Endothelial cell (in vitro differentiated cells): ENCODE measurements around the gene VCL. TPM values are rescaled to one million over a fixed set of nuclear protein-coding genes. Genes with fewer than 3 reads are reported as not detected.
"Not testable (repeated sequence)": the region's sequence is repeated elsewhere in the genome, so short reads cannot be mapped to it uniquely, and the experiment has no call there.

Source experiments
- DNase-seq: peaks from one replicate; pipeline ENCODE4 v3.0.0; 2021; ENCODE audit warnings: low spot score
- H3K27ac Mint-ChIP-seq: one replicate; pipeline ENCODE4 v1.8.0; 2021; ENCODE audit warnings: mixed read lengths, inconsistent platforms; ENCODE audit not compliant: unreplicated experiment
- H3K27me3 Mint-ChIP-seq: one replicate; pipeline ENCODE4 v1.8.0; 2021; ENCODE audit warnings: mild to moderate bottlenecking, moderate library complexity, mixed read lengths, inconsistent platforms; ENCODE audit not compliant: unreplicated experiment
- H3K36me3 Mint-ChIP-seq: one replicate; pipeline ENCODE4 v1.8.0; 2021; ENCODE audit warnings: mild to moderate bottlenecking, low read depth, mixed read lengths, inconsistent platforms; ENCODE audit not compliant: unreplicated experiment
- H3K4me1 Mint-ChIP-seq: one replicate; pipeline ENCODE4 v1.8.0; 2021; ENCODE audit warnings: mild to moderate bottlenecking, mixed read lengths, inconsistent platforms; ENCODE audit not compliant: unreplicated experiment
- H3K4me3 Mint-ChIP-seq: one replicate; pipeline ENCODE4 v1.8.0; 2021; ENCODE audit warnings: mild to moderate bottlenecking, mixed read lengths, inconsistent platforms; ENCODE audit not compliant: unreplicated experiment
- H3K9me3 Mint-ChIP-seq: one replicate; pipeline ENCODE4 v1.8.0; 2021; ENCODE audit warnings: mixed read lengths, inconsistent platforms; ENCODE audit not compliant: unreplicated experiment
- total RNA-seq: library from RNA; stranded (reverse); fragmentation: NEBNext Ultra II Directional; extraction: Animal tissue kit (Norgen Biotek cat#: 25700); gene quantifications from one replicate; pipeline ENCODE4 v1.2.1, GENCODE V29; 2021; ENCODE audit not compliant: unreplicated experiment
- TF ChIP-seq, protein P1 (sequence below): fragments of 200-600 bp; sonication (generic); IDR thresholded peaks from one replicate; pipeline ENCODE4 v1.5.0; 2021; ENCODE audit warnings: antibody characterized with exemption; ENCODE audit not compliant: unreplicated experiment

Gene VCL
- total RNA-seq, 1 donor from 2014 or later: 200 TPM

- TF ChIP-seq, protein P1, sequence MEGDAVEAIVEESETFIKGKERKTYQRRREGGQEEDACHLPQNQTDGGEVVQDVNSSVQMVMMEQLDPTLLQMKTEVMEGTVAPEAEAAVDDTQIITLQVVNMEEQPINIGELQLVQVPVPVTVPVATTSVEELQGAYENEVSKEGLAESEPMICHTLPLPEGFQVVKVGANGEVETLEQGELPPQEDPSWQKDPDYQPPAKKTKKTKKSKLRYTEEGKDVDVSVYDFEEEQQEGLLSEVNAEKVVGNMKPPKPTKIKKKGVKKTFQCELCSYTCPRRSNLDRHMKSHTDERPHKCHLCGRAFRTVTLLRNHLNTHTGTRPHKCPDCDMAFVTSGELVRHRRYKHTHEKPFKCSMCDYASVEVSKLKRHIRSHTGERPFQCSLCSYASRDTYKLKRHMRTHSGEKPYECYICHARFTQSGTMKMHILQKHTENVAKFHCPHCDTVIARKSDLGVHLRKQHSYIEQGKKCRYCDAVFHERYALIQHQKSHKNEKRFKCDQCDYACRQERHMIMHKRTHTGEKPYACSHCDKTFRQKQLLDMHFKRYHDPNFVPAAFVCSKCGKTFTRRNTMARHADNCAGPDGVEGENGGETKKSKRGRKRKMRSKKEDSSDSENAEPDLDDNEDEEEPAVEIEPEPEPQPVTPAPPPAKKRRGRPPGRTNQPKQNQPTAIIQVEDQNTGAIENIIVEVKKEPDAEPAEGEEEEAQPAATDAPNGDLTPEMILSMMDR: no peak
- Mint-ChIP-seq H3K4me3 (no peak overlapping the region), H3K27ac (no peak overlapping the region), H3K27me3 (peaks cover 2% of the 10 kb centered on the region), H3K4me1 (peaks cover 7% of the 10 kb centered on the region), H3K36me3 (no peaks in the 10 kb centered on the region), H3K9me3 (no peaks in the 10 kb centered on the region)
- no peak for DNase-seq
These were observed 43.2 kb upstream of the VCL start for GRCh38 chr10:73954737-73955136.

DNA sequence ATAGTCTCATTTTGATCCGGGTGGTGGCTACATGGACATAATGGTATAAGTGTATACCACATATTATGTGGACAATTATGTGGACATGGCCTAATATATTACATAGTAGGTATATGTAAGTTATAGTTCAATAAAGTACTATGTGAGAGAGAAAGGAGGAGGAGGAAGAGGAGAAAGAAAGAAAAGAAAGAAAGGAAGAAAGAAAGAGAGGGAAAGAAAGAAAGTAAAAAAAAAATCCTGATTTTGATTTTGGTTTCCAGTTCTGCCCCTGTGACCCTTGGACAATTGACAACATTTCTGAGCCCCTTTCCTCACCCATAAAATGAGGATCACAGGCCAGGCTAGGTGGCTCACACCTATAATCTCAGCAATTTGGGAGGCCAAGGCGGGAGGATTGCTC is 42.2 kb upstream of the VCL start:
- Mint-ChIP-seq H3K4me3 (no peak overlapping the region), H3K4me1 (peaks cover 7% of the 10 kb centered on the region), H3K27me3 (no peaks in the 10 kb centered on the region), H3K27ac (no peak overlapping the region), H3K36me3 (no peaks in the 10 kb centered on the region), H3K9me3 (no peaks in the 10 kb centered on the region)
- TF ChIP-seq, protein P1: no peak
- no peak for DNase-seq

- TF ChIP-seq, protein P1: no peak
- Mint-ChIP-seq H3K27me3 (no peaks in the 10 kb centered on the region), H3K9me3 (no peaks in the 10 kb centered on the region), H3K27ac (no peak overlapping the region), H3K4me1 (peaks cover 7% of the 10 kb centered on the region), H3K36me3 (no peaks in the 10 kb centered on the region), H3K4me3 (no peak overlapping the region)
- no peak for DNase-seq
These were observed 41.2 kb upstream of the VCL start for GRCh38 chr10:73956476-73957359.

- H3K9me3 Mint-ChIP-seq: no peaks in the 10 kb centered on the region
- no peak overlapping the region for H3K4me3 Mint-ChIP-seq
- TF ChIP-seq, protein P1: no peak
- no peaks in the 10 kb centered on the region for H3K27me3 Mint-ChIP-seq
- H3K4me1 Mint-ChIP-seq: peaks cover 7% of the 10 kb centered on the region
- no peak overlapping the region for H3K27ac Mint-ChIP-seq
- DNase-seq: no peak
- no peaks in the 10 kb centered on the region for H3K36me3 Mint-ChIP-seq
These were observed 38.3 kb upstream of the VCL start for GRCh38 chr10:73959484-73960243.

- no peaks in the 10 kb centered on the region for H3K9me3 Mint-ChIP-seq
- no peak overlapping the region for H3K27ac Mint-ChIP-seq
- no peaks in the 10 kb centered on the region for H3K36me3 Mint-ChIP-seq
- TF ChIP-seq, protein P1: no peak
- peaks cover 19% of the 10 kb centered on the region for H3K4me1 Mint-ChIP-seq
- peaks cover 7% of the 10 kb centered on the region for H3K27me3 Mint-ChIP-seq
- DNase-seq: no peak
- no peak overlapping the region for H3K4me3 Mint-ChIP-seq
These were observed 35.5 kb upstream of the VCL start for GRCh38 chr10:73962386-73962785.

DNA sequence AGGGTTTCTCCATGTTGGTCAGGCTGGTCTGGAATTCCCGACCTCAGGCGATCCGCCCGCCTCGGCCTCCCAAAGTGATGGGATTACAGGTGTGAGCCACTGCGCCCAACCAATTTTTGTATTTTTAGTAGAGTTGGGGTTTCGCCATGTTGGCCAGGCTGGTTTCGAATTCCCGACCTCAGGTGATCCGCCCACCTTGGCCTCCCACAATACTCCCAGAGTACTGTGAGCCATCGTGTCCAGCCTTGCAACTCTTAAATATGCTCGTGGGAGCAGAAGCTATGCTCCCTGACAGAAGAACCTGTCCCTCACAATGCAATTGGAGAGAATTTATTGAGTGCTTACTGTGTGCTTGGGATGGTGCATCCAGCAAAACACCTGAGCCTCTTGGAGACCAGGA is 34.4 kb upstream of the VCL start:
- H3K4me3 Mint-ChIP-seq, H3K36me3 Mint-ChIP-seq, H3K9me3 Mint-ChIP-seq, DNase-seq, H3K27ac Mint-ChIP-seq, H3K27me3 Mint-ChIP-seq: not testable (repeated sequence)
- peaks cover 29% of the 10 kb centered on the region for H3K4me1 Mint-ChIP-seq
